Endothelial cell of umbilical vein (primary cell): ENCODE data around the gene CPD.

Source experiments
- POLR2A ChIP-seq: IDR thresholded peaks from 2 replicates; pipeline ENCODE4 v1.6.1; 2012; ENCODE audit warnings: low read depth, mild to moderate bottlenecking, control low read depth, low read length
- POLR2AphosphoS5 ChIP-seq: IDR thresholded peaks from 2 replicates; pipeline ENCODE4 v1.6.1; 2012; ENCODE audit warnings: low read depth, mild to moderate bottlenecking, control low read depth, low read length, moderate library complexity; ENCODE audit not compliant: insufficient read depth

DNA sequence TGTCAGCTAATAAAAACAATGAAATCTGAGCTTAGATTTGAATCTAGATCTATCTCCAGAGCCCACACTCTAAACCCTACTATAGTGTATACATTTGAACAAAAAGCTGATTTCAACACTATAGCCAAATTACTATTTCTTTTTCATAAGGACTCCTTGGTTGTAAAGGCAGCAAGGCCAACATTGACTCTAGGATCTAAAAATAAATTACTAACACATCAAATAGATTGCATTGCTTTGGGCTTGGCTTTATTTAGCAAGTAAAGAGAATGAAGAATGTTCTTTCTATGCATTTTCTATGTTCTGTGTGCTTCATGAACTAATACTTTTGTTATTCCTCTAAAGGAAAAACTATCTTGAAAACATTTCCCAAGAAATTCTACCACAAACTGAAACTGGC lies 103.8 kb downstream of the CPD start:
- no peak for TF ChIP-seq POLR2A
- no peak for TF ChIP-seq POLR2AphosphoS5
